Left forelimb (tissue), 1 donor: ENCODE results near the gene POLD2.
A peak's percentile ranks its signal among the peaks of the same experiment; 100 is the strongest.

Experiments used
- DNase-seq: peaks from one replicate; pipeline ENCODE4 v3.0.0-alpha.2; 2018; ENCODE audit warnings: low spot score

Gene POLD2

DNA sequence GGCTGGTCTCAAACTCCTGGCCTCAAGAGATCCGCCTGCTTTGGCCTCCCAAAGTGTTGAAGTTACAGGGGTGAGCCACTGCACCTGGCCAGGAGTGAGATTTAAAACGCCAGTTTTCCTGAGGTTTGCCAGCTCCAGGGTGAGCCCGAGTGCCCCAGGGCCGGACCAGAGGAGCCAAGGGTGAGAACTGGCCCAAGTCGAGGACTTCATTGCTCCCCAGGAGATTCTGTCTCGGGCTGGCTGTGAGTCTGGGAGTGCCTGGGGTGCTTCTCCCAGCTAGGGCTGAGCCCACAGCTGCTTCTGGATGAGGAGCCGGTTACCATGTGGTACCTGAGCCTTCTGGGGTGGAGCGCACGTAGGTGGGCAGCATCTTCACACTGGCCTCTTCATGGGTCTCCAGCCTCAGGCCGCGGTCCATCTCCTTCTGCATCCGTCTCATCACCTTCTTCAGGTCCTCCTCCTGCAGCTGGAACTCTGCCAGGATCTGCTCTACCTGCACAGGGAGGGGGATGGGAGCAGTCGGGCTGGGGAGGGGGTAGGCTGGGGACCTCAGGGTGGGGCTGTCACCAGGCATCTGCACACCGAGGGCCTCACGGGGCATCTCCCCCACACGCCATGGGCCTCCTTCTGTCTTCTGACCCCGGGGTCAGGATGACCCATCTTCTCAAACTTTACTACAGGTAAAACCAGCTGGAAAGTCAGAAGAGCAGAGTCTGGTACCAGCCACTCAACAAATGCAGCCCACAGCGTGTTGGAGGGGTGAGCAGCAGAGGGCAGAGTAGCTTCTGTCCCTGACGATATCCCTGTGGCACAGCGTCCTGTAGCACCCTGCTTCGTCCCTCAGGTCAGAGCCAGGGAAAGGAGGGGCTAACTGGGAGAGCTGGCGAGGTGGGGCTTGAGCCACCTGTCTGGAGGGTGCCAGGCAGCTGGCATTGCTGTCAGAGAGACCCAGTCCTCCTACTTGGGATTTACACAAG lies 29.9 kb upstream of the POLD2 start:
- peak; percentile 40 for DNase-seq

DNA sequence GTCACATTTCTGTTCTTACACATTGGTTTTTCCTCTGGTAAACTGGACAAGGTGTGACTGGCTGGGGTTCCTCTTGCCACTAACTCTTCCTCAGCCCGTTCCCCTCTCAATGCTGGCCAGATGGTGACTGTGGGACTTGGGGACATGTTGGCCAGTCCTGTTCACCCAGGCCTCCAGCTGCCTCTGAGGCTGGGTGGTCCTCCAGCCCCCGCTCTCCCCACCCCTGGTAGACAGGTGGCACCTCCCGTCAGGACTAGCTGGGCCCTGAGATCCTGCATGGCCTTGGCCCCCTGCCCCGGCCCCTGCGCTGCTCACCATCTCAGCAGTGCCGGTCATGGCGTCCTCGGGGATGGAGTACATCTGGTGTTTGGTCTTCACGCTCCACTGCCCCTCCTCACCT lies 28.6 kb upstream of the POLD2 start:
- DNase-seq, result peak; percentile 57

DNA sequence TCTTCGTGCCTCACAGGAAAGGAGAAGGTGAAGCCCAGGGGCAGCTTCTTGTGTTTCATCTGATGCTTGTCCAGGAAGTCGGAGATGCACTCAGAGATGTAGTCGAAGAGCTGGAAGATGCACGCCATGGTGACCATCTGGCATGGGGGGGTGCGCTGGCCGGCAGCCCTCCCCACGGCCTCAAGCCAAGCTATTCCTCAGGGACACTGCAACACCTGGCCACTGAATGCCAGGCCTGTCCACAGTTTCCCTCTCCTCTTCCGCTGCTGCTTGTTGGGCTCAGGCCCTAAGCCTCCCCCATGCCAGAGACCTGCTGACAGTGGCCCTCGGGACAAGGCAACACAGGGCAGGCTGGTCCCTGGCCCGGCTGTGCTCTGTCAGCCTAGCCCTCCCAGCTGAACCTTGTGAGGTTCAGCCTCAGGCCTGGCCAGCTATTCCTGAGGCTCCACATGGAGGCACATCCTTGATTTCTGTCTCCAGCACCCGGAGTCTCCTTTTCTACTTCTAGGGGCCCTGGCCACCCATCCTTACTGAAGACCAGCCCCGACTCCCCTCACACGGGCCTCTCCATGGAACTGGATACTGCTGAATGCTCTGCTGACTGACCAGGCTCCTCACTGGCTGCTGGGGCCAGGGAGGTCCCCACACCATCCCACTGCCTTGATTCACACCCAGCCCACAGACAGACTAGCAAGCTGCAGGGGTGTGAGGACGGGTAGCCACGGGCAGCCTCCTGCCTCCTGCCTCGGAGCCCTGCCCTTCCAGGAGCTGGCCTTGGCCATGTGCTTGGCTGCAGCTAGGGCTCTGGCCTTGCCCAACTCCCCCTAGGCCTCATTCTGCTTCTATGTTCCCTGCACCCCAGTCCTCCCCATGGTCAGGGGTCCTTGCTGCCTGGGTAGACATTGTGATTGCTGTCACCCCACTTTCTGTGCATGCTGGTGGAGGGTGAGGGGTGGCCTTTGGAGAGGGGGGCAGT lies 27.9 kb upstream of the POLD2 start:
- peak; percentile 63 for DNase-seq

DNA sequence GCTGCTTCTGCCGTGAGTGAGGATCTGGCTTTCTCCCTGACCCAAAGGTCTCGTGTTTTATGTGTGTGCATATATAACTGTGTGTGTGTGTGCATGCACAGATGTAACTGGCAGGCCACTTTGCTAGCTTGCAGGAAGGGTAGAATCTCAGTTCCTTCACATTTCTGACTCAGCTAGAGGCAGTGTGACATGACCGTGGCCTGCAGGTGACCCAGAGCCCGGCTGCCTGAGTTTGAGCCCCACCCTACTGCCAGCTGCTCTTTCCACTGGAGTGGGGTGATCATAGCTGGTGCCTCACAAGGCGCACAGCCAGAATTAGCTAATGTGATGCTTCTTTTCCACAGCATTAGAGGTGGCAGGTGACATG lies 27.1 kb upstream of the POLD2 start:
- DNase-seq, result no peak

DNA sequence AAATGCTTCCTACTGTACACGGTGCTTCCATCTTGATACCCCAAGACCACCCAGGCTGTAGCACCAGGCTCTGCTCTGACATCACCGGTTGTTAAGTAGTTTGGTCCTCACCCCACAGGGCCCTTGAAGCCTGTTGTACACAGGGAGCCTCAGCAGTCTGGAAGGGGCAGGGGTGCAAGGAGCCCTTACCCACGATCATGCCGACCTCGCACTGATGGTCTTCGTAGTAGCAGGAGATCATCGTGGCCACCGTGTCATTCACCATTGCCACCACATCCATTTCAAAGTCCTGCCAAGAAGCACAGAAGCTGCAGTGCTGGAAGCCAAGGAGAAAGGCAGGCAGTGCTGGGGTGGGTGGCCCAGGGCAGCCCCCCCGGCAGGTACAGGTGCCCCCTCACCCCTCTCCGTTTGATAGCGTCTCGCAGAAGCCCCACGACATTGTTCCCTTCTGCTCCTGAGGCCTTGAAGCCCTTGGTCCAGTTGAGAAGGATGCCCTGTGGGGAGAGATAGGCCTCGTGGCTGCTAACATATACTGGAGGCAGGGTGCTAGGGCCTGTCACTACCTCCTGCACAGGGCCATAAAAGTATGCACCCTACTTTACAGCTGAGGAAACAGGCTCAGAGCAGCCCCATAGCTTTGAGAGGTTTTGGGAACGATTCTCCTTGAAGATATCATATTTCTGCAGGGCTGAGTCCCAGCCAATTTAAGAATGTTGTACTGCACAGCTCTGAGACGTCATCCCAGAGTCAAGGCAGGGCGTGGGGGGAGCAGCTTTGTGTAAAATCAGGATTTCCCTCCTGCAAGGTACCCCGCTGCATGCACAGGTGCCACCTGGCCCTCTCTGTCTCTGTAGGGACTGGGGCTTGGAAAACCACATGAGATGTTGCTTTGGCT lies 26.5 kb upstream of the POLD2 start:
- peak; percentile 73 for DNase-seq

DNA sequence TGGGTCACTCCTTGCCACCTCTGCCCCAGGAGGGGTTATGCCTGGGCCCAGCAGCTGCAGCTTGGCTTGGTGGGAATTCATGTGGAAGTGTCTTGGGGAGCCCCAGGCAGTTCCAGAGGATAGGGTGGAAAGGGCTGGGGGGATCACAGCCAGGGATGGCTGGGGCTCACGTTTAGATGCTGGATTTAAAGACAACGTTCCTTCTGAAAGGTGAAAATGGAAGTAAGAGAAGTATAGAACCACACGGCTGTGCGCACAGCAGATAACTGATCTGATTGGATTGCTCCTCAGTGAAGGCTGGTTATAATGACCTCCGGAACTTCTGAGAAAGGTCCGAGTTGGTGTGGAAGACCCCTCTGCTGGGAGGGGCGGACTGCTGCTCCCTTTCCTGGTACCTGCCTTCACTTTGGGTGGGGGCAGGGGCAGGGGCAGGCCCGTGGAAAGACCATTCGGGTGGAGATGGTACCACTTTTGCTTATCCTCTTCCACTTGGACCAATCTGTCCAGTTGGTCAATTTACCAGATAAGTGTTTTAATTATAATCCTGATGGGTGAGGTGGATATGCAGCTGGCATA lies 25.7 kb upstream of the POLD2 start:
- DNase-seq, result peak; percentile 59

DNA sequence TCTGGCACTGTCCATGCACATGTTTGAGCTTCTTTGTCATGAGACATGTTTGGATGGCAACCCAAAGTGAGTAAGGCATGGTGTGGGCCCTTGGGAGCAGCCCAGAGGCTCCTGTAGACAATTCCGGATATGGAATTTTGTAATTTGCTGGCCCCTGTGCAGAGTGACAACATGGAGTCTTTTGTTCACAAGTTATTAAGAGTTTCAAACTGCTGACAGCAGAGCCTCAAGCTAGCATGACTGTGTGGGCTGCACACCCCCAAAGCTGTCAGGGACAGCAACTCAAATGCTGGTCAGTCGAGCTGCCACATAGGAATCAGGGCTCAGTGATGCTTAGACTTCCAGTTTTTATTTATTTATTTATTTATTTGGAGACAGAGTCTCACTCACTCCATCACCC lies 24.8 kb upstream of the POLD2 start:
- DNase-seq, result no peak

DNA sequence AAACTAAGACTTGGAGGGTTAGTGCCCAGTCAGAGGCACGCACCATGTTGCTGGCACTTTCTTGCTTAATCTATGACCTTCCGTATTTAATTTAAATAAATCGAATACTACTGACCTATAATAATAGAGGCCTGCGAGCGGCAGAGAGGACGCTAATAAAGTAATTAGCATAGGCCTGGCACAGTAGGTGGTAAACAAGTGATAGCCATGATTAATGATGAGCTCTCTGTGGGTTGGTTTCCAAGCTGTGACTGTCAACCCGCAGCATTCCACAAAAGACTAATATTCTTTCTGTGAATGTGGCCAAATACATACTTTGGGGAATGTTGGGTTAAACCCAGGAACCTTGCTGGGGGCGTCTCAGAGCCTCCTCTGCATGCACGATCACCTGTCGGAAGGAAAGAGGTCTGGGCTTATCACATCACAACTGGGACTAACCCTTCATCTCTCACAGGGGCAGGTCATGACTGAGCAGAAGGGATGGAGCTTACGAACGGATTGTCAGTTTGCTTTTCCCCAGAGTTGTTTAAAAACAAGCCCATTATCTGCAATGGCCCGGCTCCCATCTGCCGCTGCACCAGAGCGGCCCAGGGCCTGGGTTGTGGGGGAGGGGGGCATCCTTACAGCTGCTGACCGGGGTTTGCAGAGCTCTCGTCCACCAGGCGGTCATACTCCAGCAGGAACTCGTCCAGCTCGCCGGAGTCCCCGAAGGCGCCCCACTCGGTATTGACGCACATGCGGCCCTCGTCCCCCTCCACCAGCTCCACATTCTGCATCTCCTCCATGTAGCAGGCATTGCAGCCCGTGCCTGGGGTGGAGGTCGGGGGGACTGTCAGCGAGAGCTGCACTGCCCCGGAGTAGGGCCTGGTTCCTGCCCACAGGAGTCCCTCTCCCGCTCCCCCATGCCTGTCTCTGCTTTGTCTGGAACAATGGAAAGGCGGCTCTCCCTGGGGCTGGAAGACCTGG lies 24.0 kb upstream of the POLD2 start:
- peak; percentile 72 for DNase-seq

DNA sequence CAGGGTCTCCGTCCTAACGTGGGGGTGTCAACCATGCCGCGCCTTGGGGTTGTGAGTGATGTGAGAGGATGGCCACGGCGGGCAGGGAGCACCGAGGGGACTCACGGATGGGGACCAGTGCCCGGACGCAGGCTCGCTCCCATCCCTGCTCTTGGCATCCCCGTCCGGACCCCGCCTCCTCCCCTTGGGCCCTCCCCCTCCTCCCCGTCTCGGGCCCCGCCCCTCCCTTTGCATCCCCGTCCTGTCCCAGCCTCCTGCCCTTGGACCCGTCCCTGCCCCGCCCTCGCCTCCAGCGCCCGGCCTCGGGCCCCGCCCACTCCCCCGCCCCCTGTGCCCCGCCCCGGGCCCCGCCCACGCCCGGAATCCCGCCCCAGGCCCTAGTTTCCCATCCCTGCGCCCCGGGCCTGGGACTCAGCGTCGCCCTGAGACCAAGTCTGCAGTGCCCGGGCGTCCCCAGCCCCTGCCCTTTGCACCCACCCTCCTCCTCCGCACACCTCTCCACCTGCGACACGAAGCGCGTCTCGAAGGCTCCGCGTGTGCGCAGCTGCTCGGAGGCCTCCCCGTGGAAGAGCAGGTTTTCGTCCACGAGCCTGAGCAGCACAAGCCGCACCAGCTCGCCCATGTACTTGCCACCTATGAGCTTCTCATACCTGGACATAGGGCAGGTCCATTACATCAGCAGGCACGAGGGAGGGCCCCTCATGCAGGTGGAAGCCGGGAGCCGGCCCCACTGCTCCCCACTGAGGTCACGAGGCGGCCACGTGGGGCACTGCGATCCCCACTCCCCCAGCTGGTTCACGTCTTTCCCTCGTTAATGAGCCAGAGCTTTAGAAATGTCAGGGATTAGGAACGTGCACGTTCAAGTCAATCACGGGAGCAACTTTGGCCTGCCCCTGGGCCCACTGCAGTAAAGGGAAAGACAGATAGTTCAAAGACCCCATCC lies 22.9 kb upstream of the POLD2 start:
- DNase-seq, result peak; percentile 86

DNA sequence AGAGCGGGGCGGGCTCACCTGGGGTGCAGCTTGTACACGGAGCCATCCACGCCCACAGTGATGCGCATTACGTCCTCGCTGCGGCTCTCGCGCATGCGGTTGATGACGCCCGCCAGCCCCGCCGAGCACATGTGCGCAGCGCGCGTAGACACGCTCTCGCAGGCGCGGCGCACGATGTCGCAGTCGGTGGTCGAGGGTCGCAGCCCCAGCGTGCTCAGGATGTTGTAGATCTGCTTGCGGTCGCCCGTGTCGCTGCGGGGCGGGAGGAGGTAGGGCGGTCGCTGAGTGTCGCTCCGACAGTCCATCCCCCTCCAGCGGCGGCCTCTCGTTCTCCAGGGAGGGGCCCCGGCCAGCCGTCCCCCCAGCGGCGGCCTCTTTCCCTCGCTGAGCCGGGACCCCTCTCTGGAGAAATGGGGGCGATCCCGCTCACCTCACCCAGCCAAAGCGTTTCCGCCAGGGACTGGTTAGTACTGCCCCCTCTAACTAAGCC lies 22.2 kb upstream of the POLD2 start:
- DNase-seq, result peak; percentile 42

DNA sequence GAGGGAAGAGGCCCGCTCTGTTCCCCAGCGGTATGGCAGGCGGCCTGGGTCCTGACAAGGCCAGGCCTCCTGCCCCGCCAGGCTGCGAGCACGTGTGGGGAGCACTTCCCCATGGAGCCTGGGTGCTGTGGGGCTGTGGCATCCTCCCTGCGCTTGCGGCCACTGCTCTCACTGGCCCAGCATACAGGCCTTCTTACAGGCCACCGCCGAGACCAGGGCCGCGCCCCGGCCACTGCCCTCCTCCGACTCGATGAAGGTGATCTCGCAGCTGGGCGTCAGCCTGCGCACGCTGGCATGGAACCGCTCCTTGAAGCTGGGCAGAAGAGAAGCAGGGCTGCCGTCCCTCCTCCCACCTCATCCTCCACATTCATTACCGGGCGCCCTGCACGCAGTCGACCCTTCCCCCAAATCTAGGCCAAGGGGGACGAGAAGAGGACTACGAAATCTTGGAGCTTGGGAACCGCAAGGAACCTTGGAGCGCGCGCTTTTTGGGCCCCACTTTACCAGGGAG lies 21.7 kb upstream of the POLD2 start:
- peak; percentile 63 for DNase-seq

DNA sequence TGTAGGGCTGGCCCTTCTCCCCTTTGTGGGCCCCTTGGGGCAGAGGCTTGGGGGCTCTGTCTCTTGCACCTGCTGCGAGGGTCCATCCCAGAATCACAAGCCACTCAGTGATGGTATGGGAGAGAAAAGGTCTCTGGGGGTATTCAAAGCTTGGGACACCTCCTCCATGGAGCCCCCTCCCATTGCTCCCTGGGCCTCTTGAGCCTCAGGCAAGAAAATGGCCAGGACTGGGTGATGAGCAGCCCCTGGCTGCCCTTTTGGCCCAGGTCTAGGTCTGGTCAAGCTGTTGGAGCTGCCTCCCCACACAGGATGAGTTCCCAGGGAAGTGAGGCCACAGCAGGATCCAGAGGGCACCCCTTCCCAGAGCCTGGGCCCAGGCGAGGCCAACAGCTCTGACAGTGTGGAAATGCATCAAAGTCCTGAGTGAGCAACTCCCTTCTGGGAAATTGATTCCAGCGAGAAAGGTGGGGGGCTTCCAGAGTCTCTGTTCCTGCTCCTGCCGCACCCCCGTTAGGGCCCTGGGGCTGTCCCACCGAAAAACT lies 21.1 kb upstream of the POLD2 start:
- peak; percentile 56 for DNase-seq

DNA sequence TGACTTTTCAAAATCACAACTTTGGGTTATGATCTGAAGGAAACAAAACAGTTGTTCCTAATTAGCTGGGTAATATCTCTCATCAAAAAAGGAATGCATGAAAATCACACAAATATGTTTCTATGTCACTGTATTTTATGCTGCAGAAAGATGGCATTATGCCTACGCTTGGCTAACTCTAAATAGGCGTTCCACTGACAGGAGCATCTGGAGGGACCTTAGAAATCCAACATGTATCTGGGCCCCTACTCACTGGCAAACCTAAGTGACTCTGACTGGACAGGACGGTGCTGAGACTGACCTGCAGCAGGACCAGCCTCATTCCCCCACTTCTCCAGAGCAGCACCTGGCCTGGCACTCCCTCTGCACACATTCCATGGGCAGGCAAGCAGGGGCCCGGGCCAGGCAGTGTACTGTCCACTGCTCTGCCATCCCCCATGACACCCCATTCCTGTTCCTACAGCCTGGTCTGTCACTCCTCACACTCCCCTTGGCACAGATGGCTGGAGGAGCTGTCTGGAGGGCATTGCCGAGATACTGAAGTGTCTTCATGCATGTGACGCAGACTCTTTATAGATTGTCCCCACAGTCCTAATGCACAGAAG lies 20.4 kb upstream of the POLD2 start:
- DNase-seq, result peak; percentile 57

DNA sequence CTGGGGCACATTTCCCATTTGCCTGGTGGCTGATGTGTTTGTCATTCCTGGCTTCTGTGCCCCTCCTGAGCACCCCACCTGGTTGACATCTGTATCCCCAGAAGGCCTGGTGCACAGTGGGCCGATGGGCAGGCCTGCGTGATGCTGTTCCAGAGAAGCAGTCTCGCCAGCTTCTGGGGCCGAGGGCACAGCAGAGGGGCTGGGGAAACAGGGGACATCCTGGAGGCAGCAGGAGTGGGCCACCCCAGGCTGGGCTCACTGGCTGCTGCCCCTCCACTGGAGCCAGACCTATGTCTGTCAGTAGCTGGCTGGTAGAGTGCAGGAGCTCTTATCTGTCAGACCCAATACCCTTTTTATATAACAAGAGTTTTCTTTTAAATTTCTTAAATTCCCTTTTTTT lies 18.7 kb upstream of the POLD2 start:
- no peak for DNase-seq

DNA sequence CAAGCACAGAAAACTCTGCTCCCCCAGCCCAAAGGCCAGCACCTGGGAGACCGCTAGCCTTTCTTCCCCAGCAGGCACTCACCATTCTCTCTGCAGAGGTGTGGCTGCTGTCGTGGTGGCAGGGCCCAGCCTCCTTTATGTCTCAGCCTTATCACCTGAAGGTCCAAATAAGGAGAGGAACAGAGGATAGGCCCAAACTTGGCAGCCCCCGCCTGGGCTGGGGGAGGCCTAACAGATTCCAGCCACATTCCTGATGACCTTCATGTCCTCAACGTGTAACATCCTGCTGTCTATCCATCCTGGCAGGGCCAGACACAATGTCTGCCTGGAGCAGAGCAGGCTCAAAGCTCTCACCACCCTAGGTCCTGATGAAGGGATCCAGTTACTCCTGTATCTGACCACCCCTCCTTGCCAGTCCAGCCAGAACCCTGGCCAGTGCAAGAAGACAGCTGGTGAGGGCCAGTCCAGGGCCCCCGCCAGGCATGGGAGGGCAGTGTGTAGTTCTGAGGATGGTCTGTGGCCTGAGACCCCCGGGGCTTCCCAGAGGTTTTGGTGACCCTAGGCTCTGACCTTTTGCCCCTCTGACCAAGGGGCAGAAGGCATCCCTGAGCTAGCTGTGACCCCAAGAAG lies 18.0 kb upstream of the POLD2 start, which contains the start of gene MYL7:
Gene MYL7, minus strand, starts transcription at position 112 of the 630 bp plus-strand sequence. Its CDS starts 27 bp downstream, at position 85.
- no peak for DNase-seq

DNA sequence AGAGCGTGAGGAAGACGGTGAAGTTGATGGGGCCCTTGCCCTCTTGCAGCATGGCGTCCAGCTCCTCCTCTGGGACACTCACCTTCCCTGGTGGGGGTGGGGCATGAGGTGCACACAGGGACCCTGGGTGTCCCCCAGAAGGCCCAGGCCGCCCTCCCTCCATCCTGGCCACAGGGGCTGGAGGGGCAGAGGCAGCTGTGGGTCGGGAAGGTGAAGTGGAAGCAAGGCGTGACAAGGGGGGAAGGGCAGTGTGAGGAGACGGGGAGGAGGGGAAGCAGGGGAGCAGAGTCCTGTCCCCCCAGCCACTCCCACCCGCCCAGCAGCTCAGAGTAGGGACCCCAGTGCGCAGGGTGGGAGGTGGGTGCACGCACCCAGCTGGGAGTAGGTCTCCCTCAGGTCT lies 17.0 kb upstream of the POLD2 start:
- no peak for DNase-seq

DNA sequence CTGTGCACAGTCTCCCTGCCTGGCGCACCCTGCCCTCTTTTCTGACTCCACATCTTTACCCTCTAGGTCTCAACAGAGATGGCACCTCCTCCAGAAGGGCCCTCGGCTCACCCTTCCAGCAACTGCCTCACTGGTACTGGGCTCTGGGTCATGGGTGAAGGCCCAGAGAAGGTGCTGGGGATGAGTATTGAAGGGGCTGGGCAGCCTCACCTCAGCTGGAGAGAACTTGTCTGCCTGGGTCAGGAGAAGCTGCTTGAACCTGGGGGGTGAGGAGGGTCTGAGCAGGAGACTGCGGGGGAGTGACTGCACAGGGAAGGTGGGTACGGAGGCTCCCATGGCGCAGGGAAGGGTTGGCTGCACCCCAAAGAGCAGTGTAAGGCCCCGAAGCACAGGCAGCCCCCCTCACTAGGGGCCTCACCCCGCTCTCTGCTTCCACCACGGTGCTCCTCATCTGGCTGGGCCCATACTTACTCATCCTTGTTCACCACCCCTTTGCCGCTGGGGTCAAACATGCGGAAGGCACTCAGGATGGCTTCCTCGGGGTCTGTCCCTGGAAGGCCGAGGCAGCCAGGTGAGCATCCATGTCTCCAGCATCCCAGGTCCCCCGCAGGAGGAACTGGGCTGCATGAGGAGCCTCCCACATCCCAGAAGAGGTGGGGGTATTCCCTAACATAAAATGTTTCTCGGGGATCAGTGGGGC lies 16.1 kb upstream of the POLD2 start:
- DNase-seq, result no peak
